ENCODE results near the gene WASF3.

- TF ChIP-seq CTCF (IDR thresholded peaks at IDR 0.05; ENCODE audit: insufficient read depth, low read length) (no peak), POLR2AphosphoS5 (IDR thresholded peaks at IDR 0.05; ENCODE audit: low read depth) (no peak), GABPA (IDR thresholded peaks at IDR 0.05; ENCODE audit: low read depth) (no peak), REST (IDR thresholded peaks at IDR 0.05; ENCODE audit: insufficient replicate concordance, low read depth) (no peak)
These were observed 128.8 kb downstream of the WASF3 start for GRCh38 chr13:26686285-26686684.
